Stimulated activated CD8-positive, alpha-beta memory T cell treated with anti-CD3 and anti-CD28 coated beads, Interleukin-15, amount 100 ng/mL, for 24 hours (primary cell): ENCODE measurements around the gene NFATC2.

ENCODE experiments used
- DNase-seq: peaks from one replicate; pipeline ENCODE4 v3.0.0-alpha.2; 2020; ENCODE audit warnings: low read depth

Gene NFATC2

GRCh38 chr20:51542571-51543421 lies at the start of gene NFATC2:
Gene NFATC2 (minus strand): TSS chr20:51542719. CDS start chr20:51542499, 220 bp downstream.
- DNase-seq, result no peak

- no peak for DNase-seq
Observed at GRCh38 chr20:51591871-51592270, 49.4 kb upstream of the NFATC2 start.

GRCh38 chr20:51588762-51589161 lies 46.2 kb upstream of the NFATC2 start:
- no peak for DNase-seq

- no peak for DNase-seq
Observed at GRCh38 chr20:51587145-51587544, 44.6 kb upstream of the NFATC2 start.

- no peak for DNase-seq
Observed at GRCh38 chr20:51586005-51586440, 43.5 kb upstream of the NFATC2 start.

- no peak for DNase-seq
Observed at GRCh38 chr20:51585148-51585547, 42.6 kb upstream of the NFATC2 start.

GRCh38 chr20:51584737-51585136 lies 42.2 kb upstream of the NFATC2 start:
- no peak for DNase-seq

- no peak for DNase-seq
Observed at GRCh38 chr20:51584116-51584515, 41.6 kb upstream of the NFATC2 start.

- DNase-seq, result no peak
Observed at GRCh38 chr20:51583499-51583898, 41.0 kb upstream of the NFATC2 start.

- DNase-seq, result no peak
Observed at GRCh38 chr20:51583073-51583472, 40.6 kb upstream of the NFATC2 start.

GRCh38 chr20:51581571-51581970 lies 39.1 kb upstream of the NFATC2 start:
- DNase-seq, result no peak

GRCh38 chr20:51579137-51579536 lies 36.6 kb upstream of the NFATC2 start:
- no peak for DNase-seq

- DNase-seq, result no peak
Observed at GRCh38 chr20:51578145-51578459, 35.6 kb upstream of the NFATC2 start.

GRCh38 chr20:51577432-51578144 lies 35.1 kb upstream of the NFATC2 start:
- DNase-seq, result no peak

GRCh38 chr20:51575486-51575885 lies 33.0 kb upstream of the NFATC2 start:
- DNase-seq, result no peak

GRCh38 chr20:51574248-51575033 lies 31.9 kb upstream of the NFATC2 start:
- DNase-seq, result no peak

GRCh38 chr20:51573576-51574243 lies 31.2 kb upstream of the NFATC2 start:
- no peak for DNase-seq

- DNase-seq, result no peak
Observed at GRCh38 chr20:51571460-51571794, 28.9 kb upstream of the NFATC2 start.

GRCh38 chr20:51570739-51571459 lies 28.4 kb upstream of the NFATC2 start:
- DNase-seq, result no peak

- no peak for DNase-seq
Observed at GRCh38 chr20:51569815-51570738, 27.6 kb upstream of the NFATC2 start.
